HEK293T (cell line): ENCODE results near the gene SMAD6.

Source experiments
- CTCF ChIA-PET: fragments of 350-600 bp; formaldehyde crosslinking; extraction: SDS; loops from one replicate; lab custom pipeline; 2021; ENCODE audit warnings: antibody characterized with exemption, inconsistent platforms; lab: Yijun Ruan, JAX
- POLR2A ChIA-PET: fragments of 350-600 bp; formaldehyde crosslinking; extraction: SDS; loops from one replicate; lab custom pipeline; 2020; ENCODE audit warnings: antibody characterized with exemption, inconsistent platforms; lab: Yijun Ruan, JAX
- DNase-seq: peaks from one replicate; pipeline ENCODE4 v3.0.0; 2012; ENCODE audit warnings: mixed read lengths; ENCODE audit errors: extremely low spot score
- ARNT ChIP-seq: fragments of 450-650 bp; IDR thresholded peaks from 2 replicates; pipeline ENCODE4 v1.6.1; 2017; ENCODE audit warnings: mild to moderate bottlenecking
- BHLHE40 ChIP-seq: fragments of 450-650 bp; IDR thresholded peaks from 2 replicates; pipeline ENCODE4 v1.6.1; 2016; ENCODE audit warnings: mild to moderate bottlenecking, moderate library complexity, borderline replicate concordance
- CTBP1 ChIP-seq: fragments of 450-650 bp; IDR thresholded peaks from 2 replicates; pipeline ENCODE4 v1.6.1; 2016; ENCODE audit warnings: borderline replicate concordance
- ELF4 ChIP-seq: fragments of 450-650 bp; IDR thresholded peaks from 2 replicates; pipeline ENCODE4 v1.6.1; 2017; ENCODE audit warnings: antibody characterized with exemption
- FOXA1 ChIP-seq: fragments of 450-650 bp; IDR thresholded peaks from 2 replicates; pipeline ENCODE4 v1.6.1; 2016; ENCODE audit warnings: mild to moderate bottlenecking
- FOXK2 ChIP-seq: fragments of 450-650 bp; IDR thresholded peaks from 2 replicates; pipeline ENCODE4 v1.6.1; 2016; ENCODE audit warnings: mild to moderate bottlenecking
- FOXM1 ChIP-seq: fragments of 450-650 bp; IDR thresholded peaks from 2 replicates; pipeline ENCODE4 v1.6.1; 2017; ENCODE audit warnings: mild to moderate bottlenecking, borderline replicate concordance
- HDGF ChIP-seq: fragments of 450-650 bp; IDR thresholded peaks from 2 replicates; pipeline ENCODE4 v1.6.1; 2017; ENCODE audit warnings: antibody characterized with exemption, borderline replicate concordance
- L3MBTL2 ChIP-seq: fragments of 450-650 bp; conservative IDR thresholded peaks from 2 replicates; pipeline ENCODE4 v1.6.1; 2016; ENCODE audit warnings: mild to moderate bottlenecking
- LEF1 ChIP-seq: fragments of 450-650 bp; IDR thresholded peaks from 2 replicates; pipeline ENCODE4 v1.6.1; 2017; ENCODE audit warnings: mild to moderate bottlenecking, borderline replicate concordance
- NFRKB ChIP-seq: fragments of 450-650 bp; IDR thresholded peaks from 2 replicates; pipeline ENCODE4 v1.6.1; 2016; ENCODE audit warnings: mild to moderate bottlenecking, moderate library complexity
- SP1 ChIP-seq: fragments of 450-650 bp; IDR thresholded peaks from 2 replicates; pipeline ENCODE4 v1.6.1; 2017
- SUZ12 ChIP-seq: fragments of 450-650 bp; IDR thresholded peaks from 2 replicates; pipeline ENCODE4 v1.6.1; 2016; ENCODE audit warnings: mild to moderate bottlenecking
- TARDBP ChIP-seq: fragments of 450-650 bp; IDR thresholded peaks from 2 replicates; pipeline ENCODE4 v1.6.1; 2016
- ZNF384 ChIP-seq: fragments of 450-650 bp; IDR thresholded peaks from 2 replicates; pipeline ENCODE4 v1.6.1; 2016
- TF ChIP-seq, protein P1 (sequence below): fragments of 450-650 bp; IDR thresholded peaks from 2 replicates; pipeline ENCODE4 v1.6.1; 2016

SMAD6 gene

DNA sequence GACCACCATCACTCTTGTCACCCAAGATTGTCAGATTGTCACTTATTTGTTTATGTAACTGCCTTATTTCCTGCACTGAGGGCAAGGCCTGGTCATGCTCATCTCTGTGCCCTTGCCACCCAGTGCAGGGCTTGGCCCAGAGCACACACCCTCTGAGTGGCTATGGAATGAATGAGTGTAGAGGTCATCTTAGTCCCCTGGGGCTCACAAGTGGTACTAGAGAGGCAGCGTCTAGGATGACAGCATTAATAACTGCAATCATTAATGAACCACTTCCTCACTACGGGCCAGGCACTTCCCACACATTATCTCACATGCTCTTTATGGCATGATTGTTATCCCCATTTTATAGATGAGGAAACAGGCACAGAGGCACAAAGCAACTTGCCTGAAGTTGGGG lies 117.0 kb downstream of the SMAD6 start:
- TF ChIP-seq ARNT (no peak), BHLHE40 (no peak), CTBP1 (no peak), TARDBP (no peak), FOXM1 (no peak), NFRKB (no peak)
- TF ChIP-seq, protein P1, sequence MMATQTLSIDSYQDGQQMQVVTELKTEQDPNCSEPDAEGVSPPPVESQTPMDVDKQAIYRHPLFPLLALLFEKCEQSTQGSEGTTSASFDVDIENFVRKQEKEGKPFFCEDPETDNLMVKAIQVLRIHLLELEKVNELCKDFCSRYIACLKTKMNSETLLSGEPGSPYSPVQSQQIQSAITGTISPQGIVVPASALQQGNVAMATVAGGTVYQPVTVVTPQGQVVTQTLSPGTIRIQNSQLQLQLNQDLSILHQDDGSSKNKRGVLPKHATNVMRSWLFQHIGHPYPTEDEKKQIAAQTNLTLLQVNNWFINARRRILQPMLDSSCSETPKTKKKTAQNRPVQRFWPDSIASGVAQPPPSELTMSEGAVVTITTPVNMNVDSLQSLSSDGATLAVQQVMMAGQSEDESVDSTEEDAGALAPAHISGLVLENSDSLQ = no peak
- ChIA-PET CTCF (no interaction called here), POLR2A (no interaction called here)
- no peak for DNase-seq

DNA sequence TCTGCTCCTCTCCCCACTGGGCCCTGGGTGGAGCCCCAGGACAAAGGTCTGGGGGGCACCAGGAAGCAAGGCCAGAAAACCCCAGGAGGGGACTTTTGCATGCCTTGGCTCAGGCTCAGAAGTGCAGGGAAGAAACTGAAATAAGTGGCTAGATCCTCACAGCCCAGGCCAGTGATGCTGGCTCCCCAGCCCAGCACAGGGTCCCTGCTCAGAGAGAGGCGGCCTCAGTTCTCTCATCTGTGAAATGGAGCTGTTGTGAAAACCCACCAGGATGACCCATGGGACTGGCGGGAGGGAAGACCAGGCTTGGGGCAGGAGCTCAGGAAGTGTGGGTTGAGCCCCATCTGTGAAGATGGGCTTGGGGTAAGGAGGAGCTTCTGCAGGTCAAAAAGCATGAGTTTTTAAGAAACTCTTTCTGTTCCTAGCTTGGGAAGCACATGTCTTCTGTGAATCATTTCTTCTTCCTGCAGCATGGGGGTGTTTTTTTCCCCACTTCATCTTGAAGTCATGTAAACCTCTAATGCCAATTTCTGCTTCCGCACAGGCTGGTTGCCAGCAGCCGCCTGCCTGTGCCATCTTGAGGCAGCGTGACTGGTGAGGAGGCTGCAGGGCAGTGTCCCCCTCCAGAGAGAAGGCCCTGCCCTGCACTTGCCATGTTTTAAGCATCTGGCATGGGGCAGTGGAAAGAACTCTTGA lies 118.6 kb downstream of the SMAD6 start:
- ChIA-PET POLR2A (no interaction called here), CTCF (interaction anchor here (0.9 kb wide), 1 partner anchor 31 kb away, joined by 3 read pairs; no protein-coding TSS in a partner anchor)
- no peak for DNase-seq
- TF ChIP-seq L3MBTL2 (no peak), TARDBP (no peak), BHLHE40 (no peak), FOXK2 (no peak), FOXM1 (no peak), FOXA1 (no peak), HDGF (no peak), SP1 (no peak), LEF1 (no peak), NFRKB (no peak), ZNF384 (no peak), ARNT (no peak), CTBP1 (no peak)
- TF ChIP-seq, protein P1 = no peak

DNA sequence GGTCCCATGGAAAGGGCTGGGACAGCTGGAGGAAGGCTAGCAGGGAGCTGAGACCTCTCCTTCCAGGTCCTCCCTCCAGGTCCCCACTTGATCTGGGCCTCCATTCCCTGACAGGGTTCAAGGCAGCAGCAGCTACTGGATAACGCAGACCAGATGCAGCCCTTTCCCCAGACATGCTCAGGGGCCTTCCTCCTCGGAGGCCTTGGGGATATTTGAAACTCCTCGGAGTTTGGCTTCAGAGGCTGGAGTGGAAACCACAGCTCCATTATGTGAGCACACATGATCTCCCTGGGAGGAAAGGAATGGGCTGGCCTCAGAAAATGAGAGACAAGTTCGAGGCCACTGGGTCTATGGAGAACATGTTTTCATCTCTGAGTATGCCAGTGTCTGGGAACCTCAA lies 119.3 kb downstream of the SMAD6 start:
- POLR2A ChIA-PET = no interaction called here

DNA sequence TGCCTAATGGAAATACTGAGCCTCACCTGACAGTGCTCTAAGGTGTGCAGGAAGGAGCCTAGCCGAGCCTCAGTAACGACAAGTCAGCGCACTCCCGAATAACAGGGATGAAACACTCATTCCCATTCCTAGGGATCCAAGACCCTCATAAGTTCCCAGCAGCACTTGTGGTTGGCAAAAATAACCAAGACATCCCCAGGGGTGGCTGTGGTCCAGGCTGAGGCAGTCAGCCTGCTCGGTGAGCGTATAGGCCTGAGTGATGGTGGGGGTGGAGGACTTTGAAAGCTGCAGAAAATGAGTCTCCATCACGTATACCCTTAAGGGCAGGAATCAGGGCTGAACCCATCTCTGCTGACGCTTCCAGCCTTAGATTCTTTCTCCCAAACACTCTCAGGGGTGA lies 120.1 kb downstream of the SMAD6 start:
- ChIA-PET POLR2A (no interaction called here), CTCF (no interaction called here)
- no peak for DNase-seq
- TF ChIP-seq, protein P1 = no peak
- TF ChIP-seq HDGF (no peak), L3MBTL2 (no peak)

More for the DNA sequence above, 119.3 kb downstream of the SMAD6 start:
- TF ChIP-seq BHLHE40 (no peak), FOXK2 (no peak), ELF4 (no peak), SUZ12 (no peak), L3MBTL2 (no peak)
- no peak for DNase-seq
- CTCF ChIA-PET = interaction anchor here (0.9 kb wide), 1 partner anchor 30 kb away, joined by 3 read pairs; no protein-coding TSS in a partner anchor

DNA sequence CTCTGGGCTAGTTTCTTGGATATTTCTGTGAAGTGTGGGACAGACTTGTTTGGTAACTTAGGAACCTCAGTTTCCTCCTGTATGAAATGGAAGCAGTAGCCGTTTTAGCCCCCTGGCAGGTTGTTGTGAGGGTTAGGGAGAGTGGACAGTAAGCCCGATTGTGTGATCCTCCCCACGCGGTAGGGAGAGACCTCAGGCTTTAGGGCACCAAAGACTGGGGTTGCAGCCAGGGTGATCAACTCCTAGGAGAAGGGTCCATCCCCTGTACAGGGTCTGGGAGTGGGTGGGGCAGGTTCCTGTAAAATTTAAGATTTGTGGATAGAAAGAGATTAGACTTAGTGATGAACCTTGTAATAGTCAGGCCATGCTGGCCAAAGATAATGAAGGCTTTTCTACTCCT lies 120.5 kb downstream of the SMAD6 start:
- TF ChIP-seq ZNF384 (no peak), LEF1 (no peak), HDGF (no peak), FOXA1 (no peak), FOXK2 (no peak), SUZ12 (no peak), SP1 (no peak), FOXM1 (no peak), ARNT (no peak), BHLHE40 (no peak), TARDBP (no peak)
- TF ChIP-seq, protein P1 = no peak
- ChIA-PET CTCF (no interaction called here), POLR2A (no interaction called here)
- no peak for DNase-seq

DNA sequence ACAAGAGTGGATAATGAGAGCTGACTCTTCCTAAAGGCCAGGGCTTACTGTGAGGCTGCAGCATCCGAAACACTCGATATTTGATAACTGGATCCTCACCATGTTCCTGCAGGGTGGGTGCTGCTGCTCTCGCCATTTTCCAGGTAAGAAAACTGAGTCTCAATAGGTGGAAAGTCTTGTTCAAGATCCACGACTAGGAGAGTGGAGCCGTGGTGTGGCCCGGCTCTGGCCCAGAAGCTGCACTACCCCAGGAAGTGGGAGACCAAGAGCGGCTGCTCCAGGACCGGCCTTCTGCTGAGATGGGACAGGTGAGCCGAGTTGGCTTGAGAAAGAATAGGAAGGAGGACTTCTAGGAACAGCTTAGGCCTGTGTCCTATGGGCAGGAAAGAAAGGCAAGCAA lies 121.6 kb downstream of the SMAD6 start:
- ChIA-PET POLR2A (no interaction called here), CTCF (no interaction called here)
- no peak for DNase-seq
- TF ChIP-seq ZNF384 (no peak), LEF1 (no peak), FOXK2 (no peak), HDGF (no peak), SUZ12 (no peak), ELF4 (no peak), FOXM1 (no peak), CTBP1 (no peak), BHLHE40 (no peak), L3MBTL2 (no peak), ARNT (no peak), TARDBP (no peak), NFRKB (no peak), FOXA1 (no peak), SP1 (no peak)
- TF ChIP-seq, protein P1 = no peak
